ENCODE data around the gene CCDC34. TPM values are rescaled to one million over a fixed set of nuclear protein-coding genes. Genes with fewer than 3 reads are reported as not detected.

CCDC34 gene
- total and polyA plus RNA-seq, 2 of the 4 experiments (the other 2 are of a cell fraction): 2.5 to 4.5 TPM

DNA sequence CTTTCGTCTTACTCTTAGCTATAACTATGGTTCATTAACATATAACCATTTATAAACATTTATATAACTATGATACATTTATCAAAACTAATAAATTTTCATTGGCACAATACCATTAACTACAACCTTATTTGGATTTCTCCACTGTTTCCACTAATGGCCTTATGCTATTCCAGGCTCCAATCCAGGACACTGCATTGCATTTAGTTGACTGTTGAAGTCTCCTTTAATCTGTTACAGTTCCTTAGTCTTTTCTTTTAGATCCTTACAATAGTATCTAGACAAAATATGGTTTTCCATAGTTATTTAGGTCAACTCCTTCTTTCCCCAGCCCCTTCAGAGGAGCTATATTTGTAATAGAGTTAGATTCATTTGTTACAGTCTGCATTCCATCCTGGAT, 47.2 kb downstream of the CCDC34 start:
- no peak overlapping the region for H2BK5ac ChIP-seq (ENCODE audit: low read depth, low read length, poor library complexity, severe bottlenecking)
- TF ChIP-seq FOS (IDR thresholded peaks at IDR 0.05; ENCODE audit: low read depth, low read length): no peak
- no peaks in the 10 kb centered on the region for H3K27me3 ChIP-seq (ENCODE audit: control insufficient read depth, insufficient read depth, low read length)
- dilution Hi-C loops (cut with HindIII; ENCODE audit: low sequenced_read_pairs, unreplicated experiment): no loop called here
- no peaks in the 10 kb centered on the region for H3K79me1 ChIP-seq (ENCODE audit: low read depth in 1 of 2, low read length in 2 of 2)
- H3K36me3 ChIP-seq (ENCODE audit: control insufficient read depth, insufficient read depth, low read length): no peaks in the 10 kb centered on the region
- H2AK5ac ChIP-seq (ENCODE audit: low read depth, low read length): no peak overlapping the region
- H2BK120ac ChIP-seq (ENCODE audit: low read depth, low read length): no peak overlapping the region
- H3K9me3 ChIP-seq (ENCODE audit: control insufficient read depth, insufficient read depth, low read length): no peaks in the 10 kb centered on the region
- in situ Hi-C loops (cut with MboI; ENCODE audit: low sequenced_read_pairs): no loop called here
- H3K9me1 ChIP-seq (ENCODE audit: insufficient read depth, low read length): no peaks in the 10 kb centered on the region; the same call in 1 of the 2 replicates
- H2BK20ac ChIP-seq (ENCODE audit: low read depth, low read length): no peak overlapping the region
- no peak overlapping the region for H3K18ac ChIP-seq (ENCODE audit: low read depth, low read length)
- no peak overlapping the region for H4K5ac ChIP-seq (ENCODE audit: low read depth, low read length)
- no TSS peak for BruUV-seq (replicated peaks)
- ATAC-seq (ENCODE audit: low read depth): no peak
- H2AFZ ChIP-seq (replicated peaks; ENCODE audit: low read length, poor library complexity): no peak overlapping the region
- no peaks in the 10 kb centered on the region for H4K20me1 ChIP-seq (ENCODE audit: insufficient read depth, low read length)
- H3K4ac ChIP-seq (ENCODE audit: low read depth, low read length): no peak overlapping the region
- no peak for DNase-seq
- CTCF ChIA-PET: interaction anchor here (0.6 to 2.2 kb wide), 3 partner anchors 13 to 27 kb away, joined by 3 to 12 read pairs (median 4); no protein-coding TSS in a partner anchor
- no peak overlapping the region for H2AK9ac ChIP-seq (replicated peaks; ENCODE audit: low read depth, low read length, poor library complexity)
- POLR2A ChIA-PET (ENCODE audit: unreplicated experiment): no interaction called here
- H3K4me3 ChIP-seq (ENCODE audit: insufficient read depth, low read depth, low read length): no peak overlapping the region
- no peak overlapping the region for H3K23ac ChIP-seq (ENCODE audit: low read depth, low read length)
- no peak overlapping the region for H3K14ac ChIP-seq (replicated peaks; ENCODE audit: low read depth, low read length)
- intact Hi-C loops (cut with micrococcal nuclease): no loop called here
- H3K9ac ChIP-seq (ENCODE audit: low read depth, low read length): no peak overlapping the region
- peaks cover 2% of the 10 kb centered on the region; the same call in 1 of the 2 replicates for H3K4me1 ChIP-seq (ENCODE audit: control insufficient read depth, insufficient read depth, low read length)
- no peak overlapping the region for H3K56ac ChIP-seq (ENCODE audit: extremely low read depth, insufficient read depth, low read length)
- H4K91ac ChIP-seq (ENCODE audit: insufficient read depth, low read depth, low read length): no peak overlapping the region
- no CpG with 5 or more reads among the region's 1 CpG for WGBS, 2 experiments (ENCODE audit: extremely low coverage in 2 of 2, insufficient read length in 1 of 2)
- no peak overlapping the region for H3K27ac ChIP-seq (ENCODE audit: insufficient read depth, low read length)
- no peak overlapping the region for H4K8ac ChIP-seq (ENCODE audit: low read depth in 2 of 2, low read length in 2 of 2)
- H3K4me2 ChIP-seq (ENCODE audit: low read depth, low read length): no peak overlapping the region
- H2BK15ac ChIP-seq (ENCODE audit: low read depth, low read length): no peak overlapping the region

Data from IMR-90 (cell line).